HCT116 (cell line): ENCODE results near the gene AGAP1.

Source experiments
- CEBPB ChIP-seq: IDR thresholded peaks from 2 replicates; pipeline ENCODE4 v1.6.1; 2012; ENCODE audit warnings: low read depth
- POLR2A ChIP-seq: IDR thresholded peaks from 2 replicates; pipeline ENCODE4 v1.7.0; 2011; ENCODE audit warnings: borderline replicate concordance; ENCODE audit not compliant: insufficient read depth, insufficient read length; ENCODE audit errors: extremely low read depth
- RAD21 ChIP-seq: IDR thresholded peaks from 2 replicates; pipeline ENCODE4 v1.6.1; 2012; ENCODE audit warnings: low read depth, mild to moderate bottlenecking

DNA sequence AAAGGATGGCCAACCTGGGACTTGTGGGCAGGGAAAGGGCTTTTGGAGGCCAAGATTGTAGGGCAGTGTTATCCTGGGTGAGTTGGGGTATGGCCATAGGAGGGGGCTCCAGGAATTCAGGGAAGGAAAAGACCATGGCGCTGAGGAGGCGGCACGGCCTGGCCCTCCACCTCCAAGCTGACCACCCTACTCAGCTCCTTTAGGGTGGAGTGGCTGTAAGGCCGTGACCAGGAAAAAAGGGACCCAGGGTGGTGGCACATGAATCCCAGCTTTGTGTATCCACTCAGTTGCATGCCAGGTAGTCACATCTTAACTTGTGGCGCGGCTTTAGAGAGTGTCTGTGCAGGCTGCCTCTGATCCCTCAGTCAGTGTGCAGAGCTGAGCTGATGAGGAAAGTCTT is 168.1 kb downstream of the AGAP1 start:
- TF ChIP-seq RAD21 (no peak), CEBPB (no peak), POLR2A (no peak)
